Endothelial cell of umbilical vein (primary cell): ENCODE measurements around the gene ANKRD28. TPM values are rescaled to one million over a fixed set of nuclear protein-coding genes. Genes with fewer than 3 reads are reported as not detected.

Source experiments
- BruUV-seq: library from RNA; stranded (reverse); fragments of 400-500 nt; replicated peaks from 2 replicates; lab custom pipeline; 2021; lab: Mats Ljungman, UMichigan
- CTCF ChIA-PET: fragments of 300-600, 350-600 bp; sonication (Branson Sonifier 250); formaldehyde crosslinking; loops from one replicate; lab custom pipeline; 2021; ENCODE audit warnings: antibody characterized with exemption, inconsistent platforms; lab: Charles Lee
- POLR2A ChIA-PET: fragments of 300-600, 350-600 bp; sonication (Branson Sonifier 250); formaldehyde crosslinking; loops from one replicate; lab custom pipeline; 2021; ENCODE audit warnings: antibody characterized with exemption, inconsistent platforms; lab: Charles Lee
- DNase-seq: peaks from one replicate; pipeline ENCODE4 v3.0.0-alpha.2; 2011; ENCODE audit warnings: low read depth, low spot score
- FAIRE-seq: peaks from 2 replicates; lab custom pipeline; 2011; peaks lifted over from hg19 to GRCh38; lab: Jason Lieb, UNC
- H2AFZ ChIP-seq: 2 replicates; pipeline ENCODE4 v1.6.0; 2012; ENCODE audit warnings: low read depth, low read length, control low read depth, inconsistent platforms
- H3K27ac ChIP-seq: 2 replicates; pipeline ENCODE4 v1.5.1; 2011; ENCODE audit warnings: low read depth, mild to moderate bottlenecking, control low read depth, low read length, moderate library complexity; ENCODE audit not compliant: insufficient read depth
- H3K27me3 ChIP-seq, 2 experiments: 2 replicates each; pipeline versions ENCODE4 v1.6.0 to v1.6.1; 2011; ENCODE audit warnings: low read length in 2 of 2, mixed read lengths in 1 of 2; ENCODE audit not compliant: control insufficient read depth in 2 of 2, insufficient read depth in 2 of 2
- H3K36me3 ChIP-seq, 2 experiments: 2 replicates in 1 of 2; 3 replicates in 1 of 2; pipeline ENCODE4 v1.5.1; 2011; ENCODE audit warnings: low read length in 2 of 2, mild to moderate bottlenecking in 1 of 2, moderate library complexity in 1 of 2; ENCODE audit not compliant: control insufficient read depth in 2 of 2, insufficient read depth in 2 of 2; ENCODE audit errors: extremely low read depth in 1 of 2
- H3K4me1 ChIP-seq: 3 replicates; pipeline ENCODE4 v1.5.1; 2011; ENCODE audit warnings: mild to moderate bottlenecking, low read length; ENCODE audit not compliant: control insufficient read depth, insufficient read depth; ENCODE audit errors: extremely low read depth
- H3K4me2 ChIP-seq: 2 replicates; pipeline ENCODE4 v1.6.1; 2011; ENCODE audit warnings: low read length, control low read depth, mixed read lengths; ENCODE audit not compliant: insufficient read depth
- H3K4me3 ChIP-seq, 3 experiments: fragments of 200-600 bp in 1 of 3; sonication (generic), shearing (Covaris generic) in 1 of 3; replicated peaks in 1 of 3; 2 replicates each; pipeline ENCODE4 v1.5.1; 2011 to 2016; ENCODE audit warnings: control low read depth in 3 of 3, low read length in 3 of 3, mild to moderate bottlenecking in 2 of 3, inconsistent platforms in 1 of 3, low read depth in 1 of 3, moderate library complexity in 1 of 3; ENCODE audit not compliant: insufficient read depth in 1 of 3
- H3K79me2 ChIP-seq: 2 replicates; pipeline ENCODE4 v1.6.0; 2012; ENCODE audit warnings: low read length, inconsistent platforms; ENCODE audit not compliant: control insufficient read depth, insufficient read depth
- H3K9ac ChIP-seq: replicated peaks from 2 replicates; pipeline ENCODE3; 2011; ENCODE audit warnings: low read length, control low read depth; ENCODE audit not compliant: insufficient read depth; ENCODE audit errors: extremely low read depth
- H3K9me1 ChIP-seq: replicated peaks from 3 replicates; pipeline ENCODE4 v1.6.0; 2011; ENCODE audit warnings: mild to moderate bottlenecking, low read length; ENCODE audit not compliant: control insufficient read depth, insufficient read depth; ENCODE audit errors: extremely low read depth
- H3K9me3 ChIP-seq: replicated peaks from 2 replicates; pipeline ENCODE4 v1.5.1; 2012; ENCODE audit warnings: low read length, inconsistent platforms; ENCODE audit not compliant: control insufficient read depth, insufficient read depth
- H4K20me1 ChIP-seq: replicated peaks from 2 replicates; pipeline ENCODE3; 2011; ENCODE audit warnings: mild to moderate bottlenecking, low read length; ENCODE audit not compliant: control insufficient read depth, insufficient read depth; ENCODE audit errors: extremely low read depth
- EZH2 ChIP-seq: IDR thresholded peaks from 2 replicates; pipeline ENCODE4 v1.6.1; 2012; ENCODE audit warnings: borderline replicate concordance, low read depth, mild to moderate bottlenecking, moderate library complexity, low read length, inconsistent platforms; ENCODE audit not compliant: severe bottlenecking
- FOS ChIP-seq: IDR thresholded peaks from 2 replicates; pipeline ENCODE4 v1.6.1; 2011; ENCODE audit warnings: mild to moderate bottlenecking, low read length, moderate library complexity, borderline replicate concordance; ENCODE audit not compliant: insufficient read depth
- GATA2 ChIP-seq: IDR thresholded peaks from 2 replicates; pipeline ENCODE4 v1.7.0; 2011; ENCODE audit warnings: low read depth, mild to moderate bottlenecking, moderate library complexity, mixed read lengths, low read length; ENCODE audit not compliant: insufficient read length, insufficient read depth
- JUN ChIP-seq: IDR thresholded peaks from 2 replicates; pipeline ENCODE4 v1.6.1; 2011; ENCODE audit warnings: borderline replicate concordance, low read depth; ENCODE audit not compliant: insufficient read length, insufficient read depth
- MYC ChIP-seq: IDR thresholded peaks from one replicate; pipeline ENCODE4 v1.6.1; 2011; ENCODE audit warnings: mild to moderate bottlenecking, low read depth, low read length
- dilution Hi-C: fragments of 300-500 bp; cut with MboI; formaldehyde crosslinking; loops from one replicate; pipeline ENCODE4 v1.15.0; 2019; ENCODE audit warnings: low sequenced_read_pairs; ENCODE audit not compliant: extremely low pct_ligation_motif_present
- intact Hi-C: fragments of 100-400 bp; cut with micrococcal nuclease; formaldehyde crosslinking; loops from one replicate; pipeline ENCODE4 v1.10.0; 2022
- polyA plus RNA-seq, 4 experiments: library from polyadenylated mRNA; depleted of rRNA in 3 of 4; stranded (reverse) in 3 of 4; unstranded in 1 of 4; fragments of >200 nt; gene quantifications; 2 replicates each; pipeline versions ENCODE4 v1.2.1 to v1.2.3, GENCODE V29; 2011 to 2012; ENCODE audit warnings: missing spikeins in 1 of 4
- total RNA-seq: library from RNA; stranded (reverse); gene quantifications from 2 replicates; pipeline ENCODE4 v1.2.3, GENCODE V29; 2021
- TF ChIP-seq, protein P1 (sequence below), 2 donors: IDR thresholded peaks; 1 replicate in 1 of 2; 2 replicates in 1 of 2; pipeline ENCODE4 v1.5.1; 2011; ENCODE audit warnings: low read length in 2 of 2, mild to moderate bottlenecking in 2 of 2, moderate library complexity in 2 of 2, control low read depth in 1 of 2, inconsistent platforms in 1 of 2, low read depth in 1 of 2; ENCODE audit not compliant: insufficient read depth in 1 of 2; ENCODE audit errors: extremely low read depth in 1 of 2
- TF ChIP-seq, protein P2 (sequence below): IDR thresholded peaks from 2 replicates; pipeline ENCODE4 v1.6.1; 2011; ENCODE audit not compliant: insufficient read depth, insufficient read length

The ANKRD28 gene
- total and polyA plus RNA-seq, 2 donors (not counting 3 experiments of a cell fraction or from before 2014, with no cell fraction given): 36.7 to 97.3 TPM

DNA sequence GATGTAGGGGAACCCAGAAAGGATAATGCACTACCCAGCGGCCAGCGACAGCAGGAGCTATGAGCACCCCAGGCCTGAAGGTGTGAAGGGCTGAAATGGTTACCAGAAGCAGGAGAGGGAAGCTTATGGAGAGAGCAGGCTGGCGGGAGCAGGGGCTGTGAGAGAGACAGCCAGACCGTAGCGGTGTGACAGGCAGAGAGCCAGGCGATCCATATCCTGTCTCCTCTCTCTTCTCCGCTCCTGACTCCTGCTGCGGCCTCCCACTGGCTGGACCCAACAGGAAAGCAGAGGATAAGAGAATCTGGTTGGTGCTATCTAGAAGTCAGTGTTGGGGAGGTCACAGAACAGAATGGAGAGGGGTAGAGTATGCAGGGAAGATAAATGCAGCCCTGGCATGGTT, 146.4 kb downstream of the ANKRD28 start:
- Histone ChIP-seq H3K79me2 (no peaks in the 10 kb centered on the region), H4K20me1 (no peaks in the 10 kb centered on the region), H3K4me3 (no peak overlapping the region), H3K9me3 (no peaks in the 10 kb centered on the region), H3K27ac (no peak overlapping the region), H3K4me1 (peaks cover 24% of the 10 kb centered on the region), H3K36me3 (no peaks in the 10 kb centered on the region), H3K9ac (no peak overlapping the region), H3K4me2 (no peak overlapping the region), H3K9me1 (no peaks in the 10 kb centered on the region), H3K27me3 (no peaks in the 10 kb centered on the region), H2AFZ (no peak overlapping the region)
- DNase-seq (no peak), FAIRE-seq (no peak)
- intact Hi-C loops: no loop called here
- ChIA-PET POLR2A (no interaction called here), CTCF (interaction anchor here (2.2 kb wide), 1 partner anchor 20 kb away, joined by 11 read pairs; no protein-coding TSS in a partner anchor)
- dilution Hi-C loops: no loop called here
- no TSS peak for BruUV-seq
- TF ChIP-seq, protein P1, sequence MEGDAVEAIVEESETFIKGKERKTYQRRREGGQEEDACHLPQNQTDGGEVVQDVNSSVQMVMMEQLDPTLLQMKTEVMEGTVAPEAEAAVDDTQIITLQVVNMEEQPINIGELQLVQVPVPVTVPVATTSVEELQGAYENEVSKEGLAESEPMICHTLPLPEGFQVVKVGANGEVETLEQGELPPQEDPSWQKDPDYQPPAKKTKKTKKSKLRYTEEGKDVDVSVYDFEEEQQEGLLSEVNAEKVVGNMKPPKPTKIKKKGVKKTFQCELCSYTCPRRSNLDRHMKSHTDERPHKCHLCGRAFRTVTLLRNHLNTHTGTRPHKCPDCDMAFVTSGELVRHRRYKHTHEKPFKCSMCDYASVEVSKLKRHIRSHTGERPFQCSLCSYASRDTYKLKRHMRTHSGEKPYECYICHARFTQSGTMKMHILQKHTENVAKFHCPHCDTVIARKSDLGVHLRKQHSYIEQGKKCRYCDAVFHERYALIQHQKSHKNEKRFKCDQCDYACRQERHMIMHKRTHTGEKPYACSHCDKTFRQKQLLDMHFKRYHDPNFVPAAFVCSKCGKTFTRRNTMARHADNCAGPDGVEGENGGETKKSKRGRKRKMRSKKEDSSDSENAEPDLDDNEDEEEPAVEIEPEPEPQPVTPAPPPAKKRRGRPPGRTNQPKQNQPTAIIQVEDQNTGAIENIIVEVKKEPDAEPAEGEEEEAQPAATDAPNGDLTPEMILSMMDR (IDR thresholded peaks at IDR 0.05; ENCODE audit: extremely low read depth in 1 of 2, insufficient read depth in 1 of 2, low read depth in 1 of 2, low read length in 2 of 2): no peak
- TF ChIP-seq MYC (no peak), EZH2 (no peak), JUN (no peak), GATA2 (no peak), FOS (no peak)
- TF ChIP-seq, protein P2, sequence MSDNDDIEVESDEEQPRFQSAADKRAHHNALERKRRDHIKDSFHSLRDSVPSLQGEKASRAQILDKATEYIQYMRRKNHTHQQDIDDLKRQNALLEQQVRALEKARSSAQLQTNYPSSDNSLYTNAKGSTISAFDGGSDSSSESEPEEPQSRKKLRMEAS: no peak
